ENCODE results near the gene ATG7.
A peak's percentile ranks its signal among the peaks of the same experiment; 100 is the strongest.
"Not testable (repeated sequence)": the region's sequence is repeated elsewhere in the genome, so short reads cannot be mapped to it uniquely, and the experiment has no call there.

Gene ATG7

GRCh38 chr3:11477407-11477911 is 205.3 kb downstream of the ATG7 start:
- DNase-seq: peak; percentile 89

- DNase-seq: no peak
These were observed 206.0 kb downstream of the ATG7 start for GRCh38 chr3:11478167-11478566.

- no peak for DNase-seq
These were observed 207.0 kb downstream of the ATG7 start for GRCh38 chr3:11479221-11479620.

- DNase-seq: peak; percentile 56
These were observed 208.6 kb downstream of the ATG7 start for GRCh38 chr3:11480663-11481298.

GRCh38 chr3:11481556-11481955 is 209.4 kb downstream of the ATG7 start:
- no peak for DNase-seq

GRCh38 chr3:11482021-11482420 is 209.8 kb downstream of the ATG7 start:
- no peak for DNase-seq

GRCh38 chr3:11488356-11488755 is 216.2 kb downstream of the ATG7 start:
- not testable (repeated sequence) for DNase-seq

GRCh38 chr3:11494131-11494916 is 222.1 kb downstream of the ATG7 start:
- no peak for DNase-seq

GRCh38 chr3:11495948-11496557 is 223.9 kb downstream of the ATG7 start:
- DNase-seq: no peak

- DNase-seq: no peak
These were observed 226.0 kb downstream of the ATG7 start for GRCh38 chr3:11498177-11498576.

- DNase-seq: peak; percentile 96
These were observed 226.4 kb downstream of the ATG7 start for GRCh38 chr3:11498646-11499045.

GRCh38 chr3:11499144-11499543 is 226.9 kb downstream of the ATG7 start:
- DNase-seq: peak; percentile 99

GRCh38 chr3:11502413-11502812 is 230.2 kb downstream of the ATG7 start:
- DNase-seq: not testable (repeated sequence)

- peak; percentile 55 for DNase-seq
These were observed 235.5 kb downstream of the ATG7 start for GRCh38 chr3:11507719-11508118.

- DNase-seq: peak; percentile 20
These were observed 236.4 kb downstream of the ATG7 start for GRCh38 chr3:11508346-11509172.

GRCh38 chr3:11509173-11510000 is 237.2 kb downstream of the ATG7 start:
- DNase-seq: peak; percentile 95

GRCh38 chr3:11510001-11510340 is 237.8 kb downstream of the ATG7 start:
- no peak for DNase-seq

- no peak for DNase-seq
These were observed 238.2 kb downstream of the ATG7 start for GRCh38 chr3:11510356-11510755.

- DNase-seq: not testable (repeated sequence)
These were observed 239.4 kb downstream of the ATG7 start for GRCh38 chr3:11511606-11512005.

- DNase-seq: not testable (repeated sequence)
These were observed 241.1 kb downstream of the ATG7 start for GRCh38 chr3:11513125-11513816.

GRCh38 chr3:11513817-11514135 is 241.6 kb downstream of the ATG7 start:
- no peak for DNase-seq
